CD4-positive, alpha-beta T cell treated with Interleukin-4 for 4 hours (primary cell): Measurements from ENCODE around the gene ZP1.

ENCODE experiments used
- DNase-seq: peaks from one replicate; pipeline ENCODE4 v3.0.0-alpha.2; 2020

The ZP1 gene

GRCh38 chr11:60862171-60862570, 5.2 kb upstream of the ZP1 start:
- no peak for DNase-seq

- no peak for DNase-seq
Measured at GRCh38 chr11:60863550-60864521, 3.5 kb upstream of the ZP1 start.

GRCh38 chr11:60864856-60865513, 2.4 kb upstream of the ZP1 start:
- no peak for DNase-seq

GRCh38 chr11:60867871-60868681, 734 bp downstream of the ZP1 start:
- no peak for DNase-seq

- no peak for DNase-seq
Measured at GRCh38 chr11:60868682-60869450, 1.5 kb downstream of the ZP1 start.

GRCh38 chr11:60869451-60869825, 2.1 kb downstream of the ZP1 start:
- no peak for DNase-seq

GRCh38 chr11:60870276-60870675, 2.9 kb downstream of the ZP1 start:
- peak; percentile 35 for DNase-seq

GRCh38 chr11:60870733-60871377, 3.5 kb downstream of the ZP1 start:
- no peak for DNase-seq

GRCh38 chr11:60871378-60872061, 4.2 kb downstream of the ZP1 start:
- no peak for DNase-seq

- no peak for DNase-seq
Measured at GRCh38 chr11:60872124-60872960, 5.0 kb downstream of the ZP1 start.

GRCh38 chr11:60872961-60873524, 5.7 kb downstream of the ZP1 start:
- no peak for DNase-seq

- no peak for DNase-seq
Measured at GRCh38 chr11:60873533-60873932, 6.2 kb downstream of the ZP1 start.

GRCh38 chr11:60874421-60875365, 7.4 kb downstream of the ZP1 start:
- no peak for DNase-seq

GRCh38 chr11:60875366-60876167, 8.2 kb downstream of the ZP1 start:
- DNase-seq = no peak

- DNase-seq = no peak
Measured at GRCh38 chr11:60876168-60876485, 8.8 kb downstream of the ZP1 start.

GRCh38 chr11:60878245-60879101, 11.1 kb downstream of the ZP1 start:
- DNase-seq = no peak

- no peak for DNase-seq
Measured at GRCh38 chr11:60879104-60879503, 11.8 kb downstream of the ZP1 start.
